Left forelimb (tissue), 1 donor: ENCODE measurements around the gene MORF4L2.

ENCODE experiments used
- DNase-seq: peaks from one replicate; pipeline ENCODE4 v3.0.0-alpha.2; 2018; ENCODE audit warnings: low spot score

MORF4L2 gene, protein sequence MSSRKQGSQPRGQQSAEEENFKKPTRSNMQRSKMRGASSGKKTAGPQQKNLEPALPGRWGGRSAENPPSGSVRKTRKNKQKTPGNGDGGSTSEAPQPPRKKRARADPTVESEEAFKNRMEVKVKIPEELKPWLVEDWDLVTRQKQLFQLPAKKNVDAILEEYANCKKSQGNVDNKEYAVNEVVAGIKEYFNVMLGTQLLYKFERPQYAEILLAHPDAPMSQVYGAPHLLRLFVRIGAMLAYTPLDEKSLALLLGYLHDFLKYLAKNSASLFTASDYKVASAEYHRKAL

DNA sequence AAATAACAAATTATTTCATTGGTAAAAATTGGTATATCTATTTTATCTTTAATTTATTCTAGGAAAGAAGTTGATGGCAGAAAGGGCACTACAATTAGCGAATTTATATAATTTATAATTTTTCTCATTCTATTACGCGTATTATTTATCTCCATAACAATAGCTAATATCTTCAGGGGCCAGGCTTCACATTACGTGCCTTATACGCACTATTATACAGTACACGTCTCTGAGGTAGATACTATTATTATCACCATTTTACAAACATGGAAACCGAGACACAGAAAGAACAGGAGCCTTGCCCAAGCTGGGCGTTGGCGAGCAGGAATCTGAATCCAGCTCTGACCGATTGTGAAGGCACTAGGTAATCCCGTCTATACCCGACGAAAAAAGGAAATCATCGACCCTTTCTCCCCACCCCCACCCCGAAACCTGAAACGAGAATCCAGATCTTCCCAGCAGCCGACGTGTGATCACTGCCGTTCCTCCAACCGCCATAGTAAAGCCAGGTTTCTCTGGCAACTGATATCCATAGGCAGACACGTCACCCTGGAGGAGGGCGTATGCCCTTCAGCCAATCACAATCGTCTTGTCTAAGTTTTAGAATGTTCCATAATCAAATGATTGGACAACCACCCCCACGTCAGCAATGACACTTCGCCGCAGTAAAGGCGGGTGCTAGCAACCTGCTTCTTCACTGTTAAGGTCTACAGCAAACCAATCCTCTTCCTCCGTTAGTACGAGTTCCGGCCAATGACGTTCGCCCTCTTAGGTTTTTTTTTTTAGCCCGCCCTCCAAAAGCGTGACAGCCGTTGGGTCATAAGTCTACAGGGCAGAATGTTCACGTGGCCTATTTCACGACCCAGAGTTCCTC is at the start of gene MORF4L2:
MORF4L2 (minus strand) TSS at position 501 of the 874 bp plus-strand sequence. CDS start 9,672 bp downstream, outside the sequence.
- peak; percentile 80 for DNase-seq

DNA sequence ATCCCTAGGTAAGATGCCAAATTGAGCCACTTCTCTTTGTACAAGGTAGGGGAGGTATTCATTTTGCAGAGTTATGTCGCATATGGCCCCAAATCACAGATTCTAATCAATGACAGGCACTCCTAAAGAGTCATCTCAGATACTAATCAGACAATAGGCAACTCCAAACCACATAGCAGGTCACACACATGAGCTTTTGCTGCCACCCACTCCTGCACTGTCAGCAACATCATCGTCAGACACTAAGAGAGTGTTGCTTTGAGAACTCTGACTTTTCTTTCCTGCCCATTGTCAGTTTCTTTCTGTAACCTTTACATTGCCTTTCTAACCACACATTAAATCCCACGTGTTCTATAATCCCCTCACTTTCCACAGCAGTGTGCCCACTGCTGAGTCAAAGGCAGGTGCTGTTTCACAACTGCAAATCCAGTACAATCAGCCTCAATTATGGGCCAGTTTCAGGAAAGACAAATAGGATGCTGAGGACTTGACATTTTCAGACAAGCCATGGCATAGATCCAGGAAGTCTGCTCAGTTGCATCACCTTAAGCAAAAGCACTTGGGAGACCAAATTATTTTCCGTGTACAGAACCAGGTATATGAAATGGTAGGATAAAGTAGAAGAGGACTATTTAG is 47.7 kb upstream of the MORF4L2 start:
- DNase-seq: no peak

DNA sequence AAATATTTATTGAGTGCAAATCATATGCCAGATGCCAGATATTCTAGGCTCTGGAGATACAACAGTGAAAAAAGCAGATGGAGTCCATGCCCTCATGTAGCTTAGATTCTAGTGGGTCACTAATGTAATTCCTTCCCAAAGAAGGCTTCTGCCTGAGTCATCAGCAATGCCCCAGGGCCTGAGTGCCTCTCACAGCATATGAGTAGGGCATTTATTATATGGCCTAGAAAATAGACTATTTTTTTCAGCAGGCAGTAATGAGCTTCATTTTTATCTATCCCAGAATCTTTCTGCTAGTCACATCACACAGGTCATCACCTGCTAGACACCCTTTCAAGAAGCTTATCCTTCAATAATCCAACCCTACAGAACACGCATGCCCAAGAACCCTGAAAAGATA is 46.5 kb upstream of the MORF4L2 start:
- no peak for DNase-seq

DNA sequence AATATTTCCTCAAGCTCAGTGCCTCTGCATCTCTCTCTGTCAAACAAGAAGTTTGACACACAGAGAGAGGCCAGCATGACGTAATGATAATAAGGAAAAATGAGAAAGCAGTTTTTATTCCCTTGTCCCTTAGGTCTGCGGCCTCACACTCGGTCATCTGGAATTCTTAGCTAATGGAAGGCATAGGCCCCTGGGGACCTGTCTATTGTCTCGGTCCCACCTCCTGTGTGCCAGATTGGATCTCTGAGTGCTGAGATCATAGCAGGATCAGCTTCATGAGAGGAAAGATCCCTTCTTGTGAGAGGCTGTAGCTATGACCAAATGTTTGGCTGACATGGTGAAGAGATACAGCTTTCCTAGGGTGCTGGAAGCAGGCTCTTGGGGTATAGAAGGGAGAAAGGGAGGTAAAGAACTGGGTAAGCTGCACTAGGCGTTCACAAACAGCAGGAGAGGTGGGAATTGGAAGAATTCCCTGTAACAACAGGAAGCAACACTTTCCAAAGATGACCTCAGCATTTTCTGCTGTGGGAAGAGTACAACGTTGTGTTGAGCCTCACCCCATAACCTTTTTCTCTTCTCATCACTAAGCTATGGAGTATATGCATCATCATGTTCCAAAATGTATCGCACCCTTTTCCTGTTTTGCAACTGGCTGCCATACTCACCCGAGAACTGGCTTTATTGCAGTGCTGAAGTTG is 44.4 kb upstream of the MORF4L2 start:
- DNase-seq: peak; percentile 64

DNA sequence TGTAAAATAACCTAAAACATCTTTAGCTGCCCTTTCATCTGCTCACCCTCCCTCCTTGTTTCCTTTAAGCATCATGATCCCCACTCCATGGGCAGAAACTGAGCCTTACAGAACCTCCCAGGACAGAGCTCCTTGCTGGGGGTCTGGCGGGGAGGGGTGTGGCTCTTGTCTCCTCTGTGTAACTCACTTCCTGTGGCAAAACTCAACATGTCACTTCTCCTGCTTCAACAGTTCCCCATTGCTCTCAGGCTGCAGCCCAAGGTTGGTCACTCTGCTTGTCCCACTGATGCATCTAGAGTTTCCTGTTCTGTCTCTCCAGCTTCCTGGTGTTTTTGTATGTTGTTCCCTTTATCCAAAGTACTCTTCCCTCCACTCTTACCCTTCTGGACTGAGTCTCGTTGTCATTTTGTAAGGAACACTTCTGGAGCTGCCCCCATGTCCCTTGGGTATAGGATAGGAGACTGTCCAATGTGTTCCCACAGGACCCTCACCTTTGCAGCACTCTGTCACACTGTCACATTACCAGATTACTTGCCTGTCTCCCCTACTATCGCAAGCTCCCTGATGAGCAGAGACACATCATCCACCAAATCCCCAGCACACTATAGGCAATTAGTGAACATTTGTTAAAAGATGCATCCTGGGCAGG is 43.8 kb upstream of the MORF4L2 start:
- DNase-seq: no peak

DNA sequence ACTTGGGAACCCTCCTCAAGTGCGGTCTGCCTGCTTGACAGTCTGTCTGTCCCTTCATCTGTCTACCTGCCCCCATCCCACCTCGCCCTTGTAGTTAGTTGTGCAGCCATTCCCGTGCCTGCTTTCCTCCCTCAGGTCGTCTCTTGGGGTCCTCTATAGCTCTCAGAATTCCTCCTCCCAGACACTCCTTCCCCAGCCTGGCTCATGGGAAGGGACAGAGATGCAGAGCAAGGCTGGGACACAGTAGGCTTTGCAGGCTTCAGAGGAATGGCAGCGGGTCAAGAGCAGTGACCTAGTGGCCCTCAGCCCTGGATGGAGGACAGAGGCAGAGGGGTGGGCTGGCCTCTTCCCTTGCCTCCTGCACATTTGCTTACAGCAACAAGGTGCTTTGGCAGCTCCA is 42.5 kb upstream of the MORF4L2 start:
- no peak for DNase-seq

DNA sequence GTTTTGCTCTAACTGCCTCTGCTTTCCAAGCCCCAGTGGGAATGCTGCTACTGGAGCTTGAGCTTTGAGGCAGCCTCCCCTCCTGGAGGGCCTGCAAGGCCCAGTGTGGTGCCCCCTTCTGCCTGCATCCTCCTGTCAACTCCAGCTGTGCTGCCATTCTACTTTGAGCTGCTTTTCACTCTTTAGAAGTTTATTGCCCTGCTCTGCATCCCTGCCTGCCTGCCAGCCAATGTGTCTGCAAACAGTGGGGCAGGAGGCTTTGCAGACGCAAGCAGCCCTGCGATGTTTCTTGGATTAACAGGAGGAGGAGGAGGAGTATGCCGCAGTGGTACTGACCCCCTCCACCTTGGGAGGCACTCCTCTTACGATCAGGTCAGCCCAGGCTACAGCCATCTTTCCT is 40.6 kb upstream of the MORF4L2 start:
- no peak for DNase-seq

DNA sequence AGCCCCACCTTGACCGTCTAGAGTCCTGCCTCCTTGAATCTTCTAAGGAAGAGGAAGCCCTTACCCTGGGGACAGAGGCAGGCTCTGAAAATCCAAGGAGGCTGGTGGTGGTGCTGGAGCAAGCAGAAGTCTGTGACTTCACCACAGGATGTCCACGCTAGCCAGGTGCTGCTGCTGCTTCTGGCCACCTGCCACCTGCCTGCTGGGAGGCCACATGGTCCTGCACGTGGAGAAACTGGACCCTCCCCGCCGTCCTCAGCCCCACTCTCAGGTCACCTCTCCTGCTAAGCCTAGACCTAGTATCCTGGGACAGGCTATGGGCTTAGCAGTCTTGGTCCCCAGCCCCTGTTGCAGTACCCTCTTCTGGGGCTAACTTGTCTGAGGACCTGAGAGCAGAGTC is 40.0 kb upstream of the MORF4L2 start:
- no peak for DNase-seq

DNA sequence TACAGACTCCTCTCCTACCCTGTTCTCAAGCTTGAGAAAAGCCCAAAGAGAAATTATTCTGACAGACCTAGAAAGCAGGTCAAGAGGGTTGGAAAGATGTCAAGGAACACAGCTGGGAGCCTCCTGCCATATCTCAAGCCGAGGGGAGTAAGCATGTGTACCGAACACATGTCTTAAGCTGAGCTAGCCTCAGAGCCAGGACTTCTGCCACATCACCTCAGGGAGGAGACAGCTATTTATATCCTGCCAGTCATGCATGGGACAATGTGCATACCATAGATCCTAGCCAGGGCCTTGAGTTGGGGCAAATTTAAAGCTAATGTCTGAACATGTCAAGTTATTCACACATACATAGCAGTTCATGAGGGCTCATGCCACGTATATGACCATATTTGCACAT is 36.0 kb upstream of the MORF4L2 start:
- DNase-seq: no peak

DNA sequence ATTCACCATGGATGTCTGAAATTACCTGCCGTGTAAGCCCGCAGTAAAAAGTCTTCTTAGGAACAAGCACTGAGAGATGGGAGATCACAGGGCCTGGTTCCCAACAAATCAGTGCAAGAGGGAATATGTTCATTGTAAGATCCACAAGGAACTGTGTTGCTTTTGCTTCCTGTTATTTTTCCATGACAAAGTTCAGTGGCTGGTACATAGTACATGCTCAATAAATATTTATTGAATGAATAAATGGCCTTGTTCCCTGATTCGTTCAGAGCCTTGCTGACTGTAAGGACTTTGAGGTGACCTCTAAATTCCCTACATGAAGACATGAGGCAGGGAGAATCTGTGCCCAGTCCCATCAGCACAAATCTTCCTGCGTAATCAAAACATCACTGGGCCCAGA is 31.6 kb upstream of the MORF4L2 start:
- DNase-seq: no peak

DNA sequence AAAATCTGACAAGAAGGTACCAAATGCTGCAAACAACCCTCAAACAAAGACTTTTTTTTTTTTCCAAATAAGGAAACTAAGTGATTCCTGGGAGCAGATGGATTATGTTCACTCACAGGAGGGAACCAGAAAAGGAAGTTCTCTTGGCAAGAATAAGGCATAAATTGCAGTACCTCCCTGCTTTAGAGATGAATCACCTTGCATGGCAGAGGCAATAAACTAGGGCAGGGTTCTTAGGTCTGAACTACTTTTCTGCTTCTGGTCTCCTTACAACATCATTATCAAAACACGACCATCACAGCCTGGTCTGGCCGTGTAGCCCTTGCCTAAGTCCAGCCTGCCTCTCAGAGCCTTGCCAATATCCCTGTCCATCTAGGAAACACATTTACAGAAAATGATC is 30.5 kb upstream of the MORF4L2 start:
- no peak for DNase-seq

DNA sequence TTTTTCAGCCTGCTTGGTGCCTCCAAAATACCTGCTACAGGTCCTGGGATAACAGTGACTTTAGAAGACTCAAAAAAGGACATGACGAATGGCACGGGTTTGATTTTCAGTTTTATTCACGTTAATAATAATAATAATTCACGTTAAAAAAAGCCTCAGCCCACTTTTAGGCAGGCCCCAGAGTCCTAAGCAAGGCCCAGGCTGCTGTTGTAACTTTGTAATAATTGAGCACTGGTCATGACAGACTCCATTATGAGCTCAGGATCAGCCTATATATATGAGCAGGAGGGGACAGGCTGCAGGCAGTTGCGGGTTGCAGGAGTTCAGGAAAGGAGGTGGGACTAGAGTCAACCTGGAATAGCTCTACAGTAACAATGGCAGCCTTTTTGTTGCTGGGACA is 24.1 kb upstream of the MORF4L2 start, which contains the start of gene TMEM31:
TMEM31 (plus strand) TSS at position 301 of the 400 bp plus-strand sequence. CDS start 1,350 bp downstream, outside the sequence.
- no peak for DNase-seq

DNA sequence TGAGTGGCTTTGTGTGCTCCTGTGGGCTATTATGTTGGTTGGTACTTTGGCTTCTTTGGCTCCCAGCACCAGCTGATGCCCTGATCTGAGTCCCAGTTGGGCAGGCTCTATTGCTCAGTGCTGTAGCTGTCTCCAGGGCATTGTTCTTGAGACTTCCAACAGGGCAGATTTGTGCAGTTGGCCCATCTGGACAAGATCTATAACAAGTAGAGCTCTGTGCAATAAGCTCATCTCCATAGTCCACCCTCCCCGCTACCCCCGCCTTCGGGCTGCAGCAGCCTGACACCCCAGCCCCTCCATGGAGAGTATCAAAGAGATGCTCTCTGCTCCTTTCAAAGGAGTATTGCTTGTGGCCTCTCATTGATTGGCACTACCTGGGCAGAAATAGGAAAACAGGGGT is 18.4 kb upstream of the MORF4L2 start:
- no peak for DNase-seq

DNA sequence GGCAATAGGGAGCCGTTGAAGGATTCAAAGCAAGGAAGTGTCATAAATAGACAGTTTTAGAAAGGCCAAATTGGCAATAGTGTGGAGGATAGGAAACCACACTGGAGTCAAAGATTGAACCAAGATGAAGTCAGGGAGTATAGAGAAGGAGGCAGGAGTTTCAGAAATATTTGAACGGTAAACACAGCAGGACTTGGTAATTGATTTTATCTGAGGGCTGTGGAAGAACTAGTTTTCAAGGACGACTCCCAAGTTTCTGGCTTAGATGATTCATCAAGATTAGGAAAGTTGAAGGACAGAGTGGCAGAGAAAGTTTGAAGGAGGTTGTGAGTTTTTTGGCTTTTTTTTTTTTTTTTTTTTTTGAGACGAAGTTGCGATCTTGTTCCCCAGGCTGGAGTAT is 12.7 kb upstream of the MORF4L2 start:
- DNase-seq: no peak

DNA sequence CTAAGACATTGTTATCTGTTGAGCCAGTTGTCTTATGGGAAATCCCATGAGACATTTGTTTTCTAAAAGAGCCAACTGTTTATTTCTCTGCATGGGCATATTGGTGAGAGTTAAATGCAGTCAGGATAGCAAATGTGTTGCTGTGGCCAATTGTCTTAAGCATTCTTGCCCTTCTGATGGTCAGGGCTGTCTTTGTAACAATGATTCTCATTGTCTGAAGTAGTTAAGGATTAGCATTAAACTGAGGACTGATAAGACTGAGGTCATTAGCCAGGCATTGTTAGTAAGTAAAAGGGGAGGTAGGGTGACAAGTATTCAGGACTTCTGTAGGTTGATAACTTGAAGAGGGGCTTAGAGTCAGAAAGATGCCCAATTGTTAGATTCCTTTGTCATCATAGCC is 11.2 kb upstream of the MORF4L2 start:
- DNase-seq: no peak

DNA sequence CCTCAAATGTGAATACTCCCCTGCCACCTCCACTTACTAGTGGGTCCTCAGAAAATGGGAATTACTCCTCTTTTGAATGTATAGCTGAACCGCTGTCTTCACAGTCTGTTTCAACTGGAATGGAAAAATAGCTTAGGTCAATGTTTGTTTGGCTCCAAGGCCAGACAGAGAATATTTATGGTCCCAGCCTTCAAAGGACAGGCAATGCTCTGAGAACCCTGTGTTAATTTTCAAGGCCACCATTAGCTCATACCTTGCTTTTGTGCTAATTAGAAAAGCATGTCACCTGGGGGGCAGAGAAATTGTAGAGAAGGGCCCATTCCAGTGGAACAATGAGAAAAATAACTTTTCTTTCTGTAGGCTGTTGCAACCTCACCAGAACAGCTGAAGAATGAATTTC is 4.6 kb upstream of the MORF4L2 start:
- no peak for DNase-seq

DNA sequence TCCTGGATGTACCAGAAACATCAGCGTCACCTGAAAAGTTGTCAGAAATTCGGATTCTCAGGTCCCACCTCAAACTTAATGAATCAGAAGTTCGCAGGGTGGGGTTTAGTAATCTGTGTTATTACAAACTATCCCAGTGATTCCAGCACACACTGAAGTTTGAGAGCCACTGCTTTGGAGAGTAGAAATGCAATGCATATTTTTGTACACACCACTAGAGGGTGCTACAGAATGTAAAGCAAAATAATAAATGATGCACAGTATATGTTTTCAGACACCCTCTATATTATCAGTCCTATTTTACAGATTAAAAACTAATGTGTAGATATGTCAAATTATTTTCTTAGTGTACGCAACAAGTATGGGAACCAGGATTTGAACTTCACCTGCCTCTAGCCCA is 2.4 kb upstream of the MORF4L2 start:
- no peak for DNase-seq

DNA sequence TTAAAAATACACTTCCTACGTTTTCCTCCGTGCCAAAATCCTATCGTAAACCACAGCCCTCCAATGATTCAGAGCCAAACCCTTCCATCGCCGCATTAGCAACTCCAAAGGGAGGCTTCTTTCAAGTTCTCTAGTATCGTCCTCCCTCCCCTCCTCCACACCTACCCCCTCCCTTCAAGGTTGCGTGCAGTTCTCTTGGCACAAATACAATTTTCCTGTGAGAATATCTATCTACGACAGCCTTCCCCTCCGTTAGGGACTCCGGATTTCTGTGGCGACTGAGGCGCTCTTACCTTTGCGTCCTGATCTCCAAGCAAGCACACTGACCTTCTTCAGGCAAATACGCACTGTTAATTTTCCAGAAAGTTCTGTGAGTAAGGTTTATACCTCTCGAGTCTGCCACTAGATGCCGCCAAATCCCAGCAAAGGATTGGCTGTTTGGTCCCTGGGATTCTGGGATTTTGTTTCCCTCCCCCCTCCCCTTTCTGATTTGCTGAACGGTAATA is 1.2 kb upstream of the MORF4L2 start:
- peak; percentile 75 for DNase-seq

DNA sequence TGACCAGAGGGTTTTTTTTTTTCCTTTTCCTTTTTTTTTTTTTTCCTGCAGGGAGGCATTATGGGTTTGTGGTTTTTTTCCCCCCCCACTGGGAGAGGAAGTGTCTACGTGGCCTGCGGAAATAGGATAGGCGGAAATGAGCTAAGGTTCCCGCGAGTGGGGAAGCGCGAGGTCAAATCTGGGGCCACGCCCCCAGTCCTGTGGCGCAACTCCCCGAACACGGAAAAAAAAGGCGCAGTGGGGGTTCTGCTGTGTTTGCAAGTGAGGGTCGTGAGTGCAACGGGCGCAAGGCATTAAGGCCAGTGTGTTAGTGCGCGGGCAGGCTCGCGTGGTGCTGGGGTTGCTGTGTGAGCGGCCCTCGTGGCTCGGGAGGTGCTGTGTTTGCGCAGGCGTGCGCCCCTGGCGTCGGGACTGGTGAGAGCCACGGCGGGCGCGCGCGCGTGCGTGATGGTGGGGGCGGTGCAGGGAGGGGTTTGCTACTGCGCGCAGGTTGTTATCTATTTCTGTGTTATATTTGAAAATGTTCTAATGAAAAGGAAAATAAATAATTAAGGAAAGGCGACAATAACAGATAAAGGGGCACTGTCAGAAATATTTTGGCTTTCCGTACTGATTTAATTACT is 685 bp upstream of the MORF4L2 start:
- DNase-seq: peak; percentile 92

DNA sequence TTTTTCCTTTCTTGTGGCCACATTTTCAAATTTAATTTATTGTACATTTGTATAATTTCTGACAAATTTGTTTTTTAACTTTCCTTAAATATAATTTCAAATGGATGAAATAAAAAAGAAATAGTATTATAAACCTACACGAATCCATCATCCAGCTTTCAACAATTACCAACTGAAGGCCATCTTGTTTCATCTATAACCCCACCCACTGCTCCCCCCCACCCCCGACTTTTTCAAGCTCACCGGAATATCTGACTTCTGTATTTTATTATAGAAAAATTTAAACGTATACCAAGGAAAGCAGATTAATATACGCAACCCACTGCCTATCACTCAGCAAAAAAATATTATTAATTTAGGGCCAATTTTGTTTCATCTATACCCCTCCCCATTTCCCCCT is 1.1 kb downstream of the MORF4L2 start:
- no peak for DNase-seq

DNA sequence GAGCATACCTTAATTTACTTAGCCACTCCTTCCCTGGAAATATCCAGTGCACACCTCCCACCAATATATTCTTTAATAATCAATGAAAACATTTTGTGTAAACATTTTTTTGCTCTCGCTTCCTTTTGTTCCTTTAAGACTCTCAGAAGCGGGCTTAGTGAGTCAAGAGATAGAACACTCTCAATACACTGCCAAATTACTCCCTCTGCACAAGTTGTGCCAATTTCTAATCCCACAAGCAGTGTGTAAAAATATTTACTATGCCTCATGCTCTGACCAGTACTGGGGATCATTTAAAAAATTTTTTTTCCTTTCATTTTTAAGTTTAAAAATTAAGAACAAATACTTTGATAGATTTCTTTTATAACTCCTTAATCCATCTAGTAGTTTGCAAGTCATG is 5.1 kb downstream of the MORF4L2 start:
- DNase-seq: no peak
